ENCODE data around the gene CCDC69.
A peak's percentile ranks its signal among the peaks of the same experiment; 100 is the strongest.
"Not testable (repeated sequence)": the region's sequence is repeated elsewhere in the genome, so short reads cannot be mapped to it uniquely, and the experiment has no call there.

Gene CCDC69

GRCh38 chr5:151178777-151179488 is 45.0 kb downstream of the CCDC69 start:
- peak overlapping the region; percentile 41; the same call in 1 of the 2 replicates for H3K27ac ChIP-seq (ENCODE audit: low read depth, low read length)
- no peak for TF ChIP-seq EZH2phosphoT487 (conservative IDR thresholded peaks at IDR 0.05; ENCODE audit: low read length)
- no peak for TF ChIP-seq CTCF (IDR thresholded peaks at IDR 0.05; ENCODE audit: insufficient read depth, low read length, poor library complexity, severe bottlenecking)
- H3K27me3 ChIP-seq (ENCODE audit: low read length) = no peaks in the 10 kb centered on the region
- no peak overlapping the region for H3K9ac ChIP-seq (ENCODE audit: low read length)
- H3K9me2 ChIP-seq (replicated peaks; ENCODE audit: insufficient read depth, low read length) = no peaks in the 10 kb centered on the region
- no peak overlapping the region for H3K4me3 ChIP-seq (ENCODE audit: insufficient read depth, low read length, poor library complexity, severe bottlenecking)
- no peaks in the 10 kb centered on the region for H3K9me3 ChIP-seq (ENCODE audit: insufficient read depth, low read length)
- no peak overlapping the region for H3K4me2 ChIP-seq (ENCODE audit: low read depth, low read length, poor library complexity, severe bottlenecking)
- peaks cover 44% of the 10 kb centered on the region; the same call in 1 of the 2 replicates for H3F3A ChIP-seq (ENCODE audit: insufficient read depth)
- no peak overlapping the region for H2AFZ ChIP-seq (ENCODE audit: low read depth, low read length, severe bottlenecking)
- H3K79me2 ChIP-seq (ENCODE audit: insufficient read depth, low read length) = no peaks in the 10 kb centered on the region
- H3K36me3 ChIP-seq (ENCODE audit: low read length) = peaks cover 17% of the 10 kb centered on the region
- no peaks in the 10 kb centered on the region for H4K20me1 ChIP-seq (ENCODE audit: low read depth, low read length)

- peaks cover 44% of the 10 kb centered on the region; the same call in 1 of the 2 replicates for H3F3A ChIP-seq (ENCODE audit: insufficient read depth)
- no peak overlapping the region for H3K4me2 ChIP-seq (ENCODE audit: low read depth, low read length, poor library complexity, severe bottlenecking)
Measured at GRCh38 chr5:151178372-151178771, 45.5 kb downstream of the CCDC69 start.

GRCh38 chr5:151176268-151176667 is 47.6 kb downstream of the CCDC69 start:
- not testable (repeated sequence) for H3K9me2 ChIP-seq (replicated peaks; ENCODE audit: insufficient read depth, low read length); H3K27me3 ChIP-seq (ENCODE audit: low read length); H3K4me3 ChIP-seq (ENCODE audit: insufficient read depth, low read length, poor library complexity, severe bottlenecking); H3K9me3 ChIP-seq (ENCODE audit: insufficient read depth, low read length); H3K79me2 ChIP-seq (ENCODE audit: insufficient read depth, low read length); H2AFZ ChIP-seq (ENCODE audit: low read depth, low read length, severe bottlenecking); H4K20me1 ChIP-seq (ENCODE audit: low read depth, low read length); H3K36me3 ChIP-seq (ENCODE audit: low read length); H3K9ac ChIP-seq (ENCODE audit: low read length); H3K4me2 ChIP-seq (ENCODE audit: low read depth, low read length, poor library complexity, severe bottlenecking)
- Histone ChIP-seq H3F3A (ENCODE audit: insufficient read depth) (peaks cover 53% of the 10 kb centered on the region), H3K27ac (ENCODE audit: low read depth, low read length) (peak overlapping the region; percentile 28; the same call in 1 of the 2 replicates)

More at GRCh38 chr5:151178372-151178771, 45.5 kb downstream of the CCDC69 start:
- Histone ChIP-seq H3K9me2 (replicated peaks; ENCODE audit: insufficient read depth, low read length) (no peaks in the 10 kb centered on the region), H3K79me2 (ENCODE audit: insufficient read depth, low read length) (no peaks in the 10 kb centered on the region), H3K27me3 (ENCODE audit: low read length) (no peaks in the 10 kb centered on the region), H3K36me3 (ENCODE audit: low read length) (peaks cover 13% of the 10 kb centered on the region; the same call in 1 of the 2 replicates), H3K9me3 (ENCODE audit: insufficient read depth, low read length) (no peaks in the 10 kb centered on the region), H4K20me1 (ENCODE audit: low read depth, low read length) (no peaks in the 10 kb centered on the region), H3K9ac (ENCODE audit: low read length) (no peak overlapping the region), H2AFZ (ENCODE audit: low read depth, low read length, severe bottlenecking) (no peak overlapping the region), H3K27ac (ENCODE audit: low read depth, low read length) (peak overlapping the region; percentile 2; the same call in 1 of the 2 replicates), H3K4me3 (ENCODE audit: insufficient read depth, low read length, poor library complexity, severe bottlenecking) (no peak overlapping the region)
- no peak for TF ChIP-seq EZH2phosphoT487 (conservative IDR thresholded peaks at IDR 0.05; ENCODE audit: low read length)
- TF ChIP-seq CTCF (IDR thresholded peaks at IDR 0.05; ENCODE audit: insufficient read depth, low read length, poor library complexity, severe bottlenecking) = no peak

- H3K27ac ChIP-seq (ENCODE audit: low read depth, low read length) = no peak overlapping the region
- H3K9me2 ChIP-seq (replicated peaks; ENCODE audit: insufficient read depth, low read length) = no peaks in the 10 kb centered on the region
- no peak overlapping the region for H3K4me2 ChIP-seq (ENCODE audit: low read depth, low read length, poor library complexity, severe bottlenecking)
- H2AFZ ChIP-seq (ENCODE audit: low read depth, low read length, severe bottlenecking) = no peak overlapping the region
- H3K4me3 ChIP-seq (ENCODE audit: insufficient read depth, low read length, poor library complexity, severe bottlenecking) = no peak overlapping the region
- no peaks in the 10 kb centered on the region for H3K27me3 ChIP-seq (ENCODE audit: low read length)
- H3F3A ChIP-seq (ENCODE audit: insufficient read depth) = peaks cover 55% of the 10 kb centered on the region
- no peaks in the 10 kb centered on the region for H4K20me1 ChIP-seq (ENCODE audit: low read depth, low read length)
- H3K79me2 ChIP-seq (ENCODE audit: insufficient read depth, low read length) = no peaks in the 10 kb centered on the region
- H3K36me3 ChIP-seq (ENCODE audit: low read length) = peaks cover 1% of the 10 kb centered on the region; the same call in 1 of the 2 replicates
- H3K9ac ChIP-seq (ENCODE audit: low read length) = no peak overlapping the region
- H3K9me3 ChIP-seq (ENCODE audit: insufficient read depth, low read length) = no peaks in the 10 kb centered on the region
- TF ChIP-seq CTCF (IDR thresholded peaks at IDR 0.05; ENCODE audit: insufficient read depth, low read length, poor library complexity, severe bottlenecking) (no peak), EZH2phosphoT487 (conservative IDR thresholded peaks at IDR 0.05; ENCODE audit: low read length) (no peak)
Measured at GRCh38 chr5:151174612-151175101, 49.2 kb downstream of the CCDC69 start.
